ENCODE results near the gene NOG. TPM values are rescaled to one million over a fixed set of nuclear protein-coding genes. Genes with fewer than 3 reads are reported as not detected.

NOG gene
- total RNA-seq, 2 experiments from 2014 or later, result 12.5 to 12.7 TPM

GRCh38 chr17:56629531-56630075, 36.1 kb downstream of the NOG start:
- peak; percentile 47 for TF ChIP-seq CTCF (IDR thresholded peaks at IDR 0.05)
- ChIA-PET POLR2A (interaction anchor here (0.5 to 2.9 kb wide), 7 partner anchors 9 to 310 kb away, joined by 3 to 29 read pairs (median 7); partner anchors contain the start of gene NOG), CTCF (interaction anchor here (0.8 to 1.1 kb wide), 4 partner anchors 23 to 38 kb away, joined by 3 to 4 read pairs (median 3); partner anchors contain the start of gene NOG)
- H3K36me3 Mint-ChIP-seq (ENCODE audit: low read depth), result no peaks in the 10 kb centered on the region
- peaks cover 9% of the 10 kb centered on the region for H3K4me1 Mint-ChIP-seq (ENCODE audit: low read depth)
- no peak overlapping the region for H3K27ac ChIP-seq (ENCODE audit: low read depth in 1 of 2, low read length in 2 of 2)
- H3K4me3 ChIP-seq (ENCODE audit: low read length), result no peak overlapping the region
- no peaks in the 10 kb centered on the region for H3K9me3 Mint-ChIP-seq
- no peaks in the 10 kb centered on the region for H3K4me1 ChIP-seq (ENCODE audit: insufficient read depth, low read length)
- H3K4me3 Mint-ChIP-seq, result no peak overlapping the region
- H3K27me3 Mint-ChIP-seq, result peaks cover 4% of the 10 kb centered on the region
- DNase-seq (peak in 6 of 14 experiments; percentile 3 to 49 (median 26)), ATAC-seq (ENCODE audit: poor library complexity) (peak; percentile 86)
- H3K27me3 ChIP-seq (ENCODE audit: control insufficient read depth in 1 of 2, insufficient read depth in 2 of 2, low read length in 2 of 2), result no peaks in the 10 kb centered on the region
- H3K27ac Mint-ChIP-seq, result no peak overlapping the region
- no peaks in the 10 kb centered on the region for H3K9me3 ChIP-seq (ENCODE audit: control insufficient read depth in 1 of 2, insufficient read depth in 1 of 2, low read length in 2 of 2)
- H3K36me3 ChIP-seq (ENCODE audit: insufficient read depth, low read length), result no peaks in the 10 kb centered on the region
- intact Hi-C loops (cut with DNase I, micrococcal nuclease), result no loop called here

- H3K27me3 ChIP-seq (ENCODE audit: control insufficient read depth in 1 of 2, insufficient read depth in 2 of 2, low read length in 2 of 2), result no peaks in the 10 kb centered on the region
- CTCF ChIA-PET, result interaction anchor here (0.8 to 1.1 kb wide), 3 partner anchors 23 to 37 kb away, joined by 3 to 4 read pairs (median 3); partner anchors contain the start of gene NOG
- intact Hi-C loops (cut with DNase I, micrococcal nuclease), result no loop called here
- Mint-ChIP-seq H3K4me1 (ENCODE audit: low read depth) (peaks cover 9% of the 10 kb centered on the region), H3K36me3 (ENCODE audit: low read depth) (no peaks in the 10 kb centered on the region), H3K4me3 (no peak overlapping the region), H3K9me3 (no peaks in the 10 kb centered on the region), H3K27ac (no peak overlapping the region), H3K27me3 (peaks cover 4% of the 10 kb centered on the region)
- H3K27ac ChIP-seq (ENCODE audit: low read depth in 1 of 2, low read length in 2 of 2), result no peak overlapping the region
- POLR2A ChIA-PET, result interaction anchor here (1.2 to 2.9 kb wide), 6 partner anchors 8 to 37 kb away, joined by 3 to 29 read pairs (median 8); partner anchors contain the start of gene NOG
- no peaks in the 10 kb centered on the region for H3K4me1 ChIP-seq (ENCODE audit: insufficient read depth, low read length)
- peak; percentile 20 for TF ChIP-seq CTCF (IDR thresholded peaks at IDR 0.05)
- DNase-seq (no peak), ATAC-seq (ENCODE audit: poor library complexity) (no peak)
- H3K9me3 ChIP-seq (ENCODE audit: control insufficient read depth in 1 of 2, insufficient read depth in 1 of 2, low read length in 2 of 2), result no peaks in the 10 kb centered on the region
- no peaks in the 10 kb centered on the region for H3K36me3 ChIP-seq (ENCODE audit: insufficient read depth, low read length)
- no peak overlapping the region for H3K4me3 ChIP-seq (ENCODE audit: low read length)
Measured at GRCh38 chr17:56630202-56630601, 36.7 kb downstream of the NOG start.

- no peak overlapping the region for H3K27ac Mint-ChIP-seq
- intact Hi-C loops (cut with DNase I, micrococcal nuclease), result loop anchor here in 1 of 2 experiments (2.0 kb wide), 2 partner anchors 19 to 37 kb away; no protein-coding TSS in a partner anchor
Measured at GRCh38 chr17:56633681-56634080, 40.2 kb downstream of the NOG start.

More at GRCh38 chr17:56633681-56634080, 40.2 kb downstream of the NOG start:
- no peak overlapping the region for H3K27ac ChIP-seq (ENCODE audit: low read depth in 1 of 2, low read length in 2 of 2)
- H3K36me3 Mint-ChIP-seq (ENCODE audit: low read depth), result no peaks in the 10 kb centered on the region
- H3K27me3 Mint-ChIP-seq, result no peaks in the 10 kb centered on the region
- no peaks in the 10 kb centered on the region for H3K36me3 ChIP-seq (ENCODE audit: insufficient read depth, low read length)
- H3K27me3 ChIP-seq (ENCODE audit: control insufficient read depth in 1 of 2, insufficient read depth in 2 of 2, low read length in 2 of 2), result no peaks in the 10 kb centered on the region
- no peaks in the 10 kb centered on the region for H3K4me1 ChIP-seq (ENCODE audit: insufficient read depth, low read length)
- no peaks in the 10 kb centered on the region for H3K9me3 Mint-ChIP-seq
- ATAC-seq (ENCODE audit: poor library complexity) (no peak), DNase-seq (no peak)
- H3K9me3 ChIP-seq (ENCODE audit: control insufficient read depth in 1 of 2, insufficient read depth in 1 of 2, low read length in 2 of 2), result no peaks in the 10 kb centered on the region
- no peak overlapping the region for H3K4me3 ChIP-seq (ENCODE audit: low read length)
- peaks cover 9% of the 10 kb centered on the region for H3K4me1 Mint-ChIP-seq (ENCODE audit: low read depth)
- POLR2A ChIA-PET, result no interaction called here
- no peak overlapping the region for H3K4me3 Mint-ChIP-seq
- no peak for TF ChIP-seq CTCF (IDR thresholded peaks at IDR 0.05)
- CTCF ChIA-PET, result no interaction called here

Measured in CD4-positive, alpha-beta T cell (primary cell).